HG03280 (cell line): ENCODE results near the gene NDUFS2.

Source experiments
- ATAC-seq: cut with Tn5 transposase; IDR thresholded peaks from one replicate; pipeline ENCODE4 v1.9.1; 2021; ENCODE audit warnings: mild to moderate bottlenecking, moderate library complexity; ENCODE audit not compliant: unreplicated experiment

Gene NDUFS2

GRCh38 chr1:161201836-161202712 lies at the start of gene NDUFS2:
NDUFS2 (plus strand) TSS chr1:161202367; CDS start chr1:161202386, 19 bp downstream.
- ATAC-seq, result peak; percentile 98

GRCh38 chr1:161153176-161153575 lies 49.0 kb upstream of the NDUFS2 start:
- no peak for ATAC-seq

- ATAC-seq, result peak; percentile 90
Measured at GRCh38 chr1:161153682-161154337, 48.4 kb upstream of the NDUFS2 start, which contains the start of gene UFC1. UFC1 (plus strand) TSS chr1:161153978; CDS start chr1:161153998, 20 bp downstream.

GRCh38 chr1:161157867-161158266 lies 44.3 kb upstream of the NDUFS2 start:
- ATAC-seq, result no peak

- no peak for ATAC-seq
Measured at GRCh38 chr1:161158316-161159010, 43.7 kb upstream of the NDUFS2 start.

GRCh38 chr1:161159087-161159912 lies 42.9 kb upstream of the NDUFS2 start, which contains the start of gene USP21:
USP21 (plus strand) TSS chr1:161159500; CDS start chr1:161160641, 1,141 bp downstream.
- peak; percentile 85 for ATAC-seq

- no peak for ATAC-seq
Measured at GRCh38 chr1:161159913-161160243, 42.3 kb upstream of the NDUFS2 start.

GRCh38 chr1:161160671-161161145 lies 41.5 kb upstream of the NDUFS2 start:
- no peak for ATAC-seq

GRCh38 chr1:161161652-161162051 lies 40.5 kb upstream of the NDUFS2 start:
- no peak for ATAC-seq

- no peak for ATAC-seq
Measured at GRCh38 chr1:161162052-161162451, 40.1 kb upstream of the NDUFS2 start.

GRCh38 chr1:161162806-161163205 lies 39.4 kb upstream of the NDUFS2 start:
- ATAC-seq, result no peak

GRCh38 chr1:161163793-161164192 lies 38.4 kb upstream of the NDUFS2 start:
- no peak for ATAC-seq

GRCh38 chr1:161164901-161165610 lies 37.1 kb upstream of the NDUFS2 start:
- ATAC-seq, result no peak

- ATAC-seq, result peak; percentile 90
Measured at GRCh38 chr1:161165742-161166668, 36.2 kb upstream of the NDUFS2 start, which contains the start of gene PPOX. PPOX (plus strand) TSS chr1:161166426; CDS start chr1:161166848, 422 bp downstream.

GRCh38 chr1:161166669-161167548 lies 35.3 kb upstream of the NDUFS2 start:
- peak; percentile 1 for ATAC-seq

- ATAC-seq, result no peak
Measured at GRCh38 chr1:161168906-161169305, 33.3 kb upstream of the NDUFS2 start.

- no peak for ATAC-seq
Measured at GRCh38 chr1:161171191-161171590, 31.0 kb upstream of the NDUFS2 start.

GRCh38 chr1:161171696-161172095 lies 30.5 kb upstream of the NDUFS2 start:
- ATAC-seq, result no peak
